IMR-90 (cell line): ENCODE measurements around the gene TSSC4. TPM values are rescaled to one million over a fixed set of nuclear protein-coding genes. Genes with fewer than 3 reads are reported as not detected.

ENCODE experiments used
- ATAC-seq: fragments of 200-7000 bp; cut with Tn5 transposase; 2 replicates; pipeline ENCODE4 v1.9.1; 2020; ENCODE audit warnings: low read depth, mild to moderate bottlenecking, moderate library complexity
- BruUV-seq: library from RNA; stranded (reverse); fragments of 400-500 nt; replicated peaks from 2 replicates; lab custom pipeline; 2021; lab: Mats Ljungman, UMichigan
- CTCF ChIA-PET: fragments of 300-600 bp; formaldehyde crosslinking; extraction: SDS; loops from one replicate; lab custom pipeline; 2021; ENCODE audit warnings: antibody characterized with exemption; lab: Yijun Ruan, JAX
- POLR2A ChIA-PET: fragments of 300-600 bp; sonication (Branson Sonifier 250); formaldehyde crosslinking; loops from one replicate; lab custom pipeline; 2022; ENCODE audit warnings: antibody characterized with exemption; ENCODE audit not compliant: unreplicated experiment; lab: Charles Lee
- DNase-seq: peaks from one replicate; pipeline ENCODE4 v3.0.0; 2013
- H2AFZ ChIP-seq: replicated peaks from 2 replicates; pipeline ENCODE3; 2013; ENCODE audit warnings: low read length, mild to moderate bottlenecking; ENCODE audit not compliant: poor library complexity
- H2AK5ac ChIP-seq: 2 replicates; pipeline ENCODE4 v1.6.1; 2013; ENCODE audit warnings: low read depth, low read length, inconsistent platforms
- H2AK9ac ChIP-seq: replicated peaks from 2 replicates; pipeline ENCODE3; 2013; ENCODE audit warnings: mild to moderate bottlenecking, low read depth, low read length, moderate library complexity; ENCODE audit not compliant: poor library complexity
- H2BK120ac ChIP-seq: 2 replicates; pipeline ENCODE4 v1.6.1; 2013; ENCODE audit warnings: low read depth, low read length, inconsistent platforms
- H2BK15ac ChIP-seq: 3 replicates; pipeline ENCODE4 v1.6.1; 2013; ENCODE audit warnings: low read depth, low read length, inconsistent platforms
- H2BK20ac ChIP-seq: 2 replicates; pipeline ENCODE4 v1.6.1; 2013; ENCODE audit warnings: low read depth, mild to moderate bottlenecking, inconsistent platforms, low read length, moderate library complexity
- H2BK5ac ChIP-seq: 2 replicates; pipeline ENCODE4 v1.6.1; 2013; ENCODE audit warnings: mild to moderate bottlenecking, low read depth, low read length, inconsistent platforms; ENCODE audit not compliant: poor library complexity, severe bottlenecking
- H3K14ac ChIP-seq: replicated peaks from 2 replicates; pipeline ENCODE4 v1.6.1; 2013; ENCODE audit warnings: low read depth, low read length, inconsistent platforms
- H3K18ac ChIP-seq: 2 replicates; pipeline ENCODE4 v1.6.1; 2013; ENCODE audit warnings: low read depth, low read length, control low read depth
- H3K23ac ChIP-seq: 2 replicates; pipeline ENCODE4 v1.6.1; 2013; ENCODE audit warnings: low read depth, low read length, inconsistent platforms
- H3K27ac ChIP-seq: 2 replicates; pipeline ENCODE4 v1.5.1; 2013; ENCODE audit warnings: mild to moderate bottlenecking, control low read depth, low read length; ENCODE audit not compliant: insufficient read depth
- H3K27me3 ChIP-seq: 2 replicates; pipeline ENCODE4 v1.6.1; 2013; ENCODE audit warnings: low read length; ENCODE audit not compliant: control insufficient read depth, insufficient read depth
- H3K36me3 ChIP-seq: 2 replicates; pipeline ENCODE4 v1.6.1; 2013; ENCODE audit warnings: low read length, mixed read lengths; ENCODE audit not compliant: control insufficient read depth, insufficient read depth
- H3K4ac ChIP-seq: 2 replicates; pipeline ENCODE4 v1.6.1; 2013; ENCODE audit warnings: low read depth, low read length, inconsistent platforms
- H3K4me1 ChIP-seq: 2 replicates; pipeline ENCODE4 v1.6.1; 2013; ENCODE audit warnings: low read length, mixed read lengths; ENCODE audit not compliant: control insufficient read depth, insufficient read depth
- H3K4me2 ChIP-seq: 2 replicates; pipeline ENCODE4 v1.6.1; 2013; ENCODE audit warnings: low read depth, mild to moderate bottlenecking, control low read depth, low read length, moderate library complexity
- H3K4me3 ChIP-seq: 2 replicates; pipeline ENCODE4 v1.5.1; 2013; ENCODE audit warnings: low read depth, mild to moderate bottlenecking, control low read depth, low read length, moderate library complexity; ENCODE audit not compliant: insufficient read depth
- H3K56ac ChIP-seq: 2 replicates; pipeline ENCODE4 v1.6.1; 2013; ENCODE audit warnings: low read length, inconsistent platforms; ENCODE audit not compliant: insufficient read depth; ENCODE audit errors: extremely low read depth
- H3K79me1 ChIP-seq, 2 experiments: 2 replicates each; pipeline ENCODE4 v1.6.1; 2013; ENCODE audit warnings: low read length in 2 of 2, inconsistent platforms in 1 of 2, low read depth in 1 of 2
- H3K9ac ChIP-seq: 2 replicates; pipeline ENCODE4 v1.6.1; 2013; ENCODE audit warnings: low read depth, low read length, control low read depth
- H3K9me1 ChIP-seq: 2 replicates; pipeline ENCODE4 v1.6.1; 2013; ENCODE audit warnings: low read length, inconsistent platforms; ENCODE audit not compliant: insufficient read depth
- H3K9me3 ChIP-seq: 2 replicates; pipeline ENCODE4 v1.6.1; 2013; ENCODE audit warnings: low read length; ENCODE audit not compliant: control insufficient read depth, insufficient read depth
- H4K20me1 ChIP-seq: 2 replicates; pipeline ENCODE4 v1.6.1; 2013; ENCODE audit warnings: low read length, inconsistent platforms; ENCODE audit not compliant: insufficient read depth
- H4K5ac ChIP-seq: 2 replicates; pipeline ENCODE4 v1.6.1; 2013; ENCODE audit warnings: mild to moderate bottlenecking, low read depth, low read length, control low read depth
- H4K8ac ChIP-seq, 2 experiments: 2 replicates each; pipeline ENCODE4 v1.6.1; 2013; ENCODE audit warnings: low read depth in 2 of 2, low read length in 2 of 2, control low read depth in 1 of 2, inconsistent platforms in 1 of 2
- H4K91ac ChIP-seq: 2 replicates; pipeline ENCODE4 v1.6.1; 2013; ENCODE audit warnings: low read depth, low read length, inconsistent platforms; ENCODE audit not compliant: insufficient read depth
- BHLHE40 ChIP-seq: fragments of 150-350 bp; IDR thresholded peaks from 2 replicates; pipeline ENCODE4 v1.6.1; 2016; ENCODE audit warnings: mild to moderate bottlenecking, low read depth, low read length
- CEBPB ChIP-seq: IDR thresholded peaks from 2 replicates; pipeline ENCODE4 v1.6.1; 2012; ENCODE audit warnings: low read depth, low read length, improper control_type of control experiment
- CHD1 ChIP-seq: IDR thresholded peaks from 2 replicates; pipeline ENCODE4 v1.6.1; 2012; ENCODE audit warnings: low read depth, low read length, improper control_type of control experiment
- FOS ChIP-seq: fragments of 150-350 bp; IDR thresholded peaks from 2 replicates; pipeline ENCODE4 v1.6.1; 2016; ENCODE audit warnings: low read depth, low read length
- MAFK ChIP-seq: IDR thresholded peaks from 2 replicates; pipeline ENCODE4 v1.6.1; 2012; ENCODE audit warnings: low read depth, low read length, improper control_type of control experiment
- MAZ ChIP-seq: IDR thresholded peaks from 2 replicates; pipeline ENCODE4 v1.6.1; 2012; ENCODE audit warnings: low read depth, mild to moderate bottlenecking, low read length, improper control_type of control experiment, moderate library complexity, borderline replicate concordance
- NFE2L2 ChIP-seq: fragments of 150-350 bp; IDR thresholded peaks from 2 replicates; pipeline ENCODE4 v1.6.1; 2016; ENCODE audit warnings: low read depth, mild to moderate bottlenecking, low read length
- RAD21 ChIP-seq: IDR thresholded peaks from 2 replicates; pipeline ENCODE4 v1.6.1; 2012; ENCODE audit warnings: low read length, improper control_type of control experiment
- RCOR1 ChIP-seq: IDR thresholded peaks from 2 replicates; pipeline ENCODE4 v1.6.1; 2012; ENCODE audit warnings: mild to moderate bottlenecking, low read length, improper control_type of control experiment; ENCODE audit not compliant: insufficient replicate concordance
- RFX5 ChIP-seq: IDR thresholded peaks from 2 replicates; pipeline ENCODE4 v1.8.0; 2012; ENCODE audit warnings: low read depth, mild to moderate bottlenecking, low read length, moderate library complexity
- SMC3 ChIP-seq: fragments of 150-350 bp; IDR thresholded peaks from 2 replicates; pipeline ENCODE4 v1.6.1; 2016; ENCODE audit warnings: low read depth, mild to moderate bottlenecking, antibody characterized with exemption, low read length, moderate library complexity
- USF2 ChIP-seq: fragments of 150-350 bp; IDR thresholded peaks from 2 replicates; pipeline ENCODE4 v1.6.1; 2017; ENCODE audit warnings: mild to moderate bottlenecking, antibody characterized with exemption, low read length, low read depth
- WGBS, 2 experiments: methylation state at CpG; one replicate each; pipeline versions ENCODE4 v1.1.5 to v1.1.7; 2013; ENCODE audit warnings: missing lambda C conversion rate in 2 of 2; ENCODE audit not compliant: insufficient read length in 1 of 2; ENCODE audit errors: extremely low coverage in 2 of 2; 5-methylcytosine and 5-hydroxymethylcytosine counted together
- dilution Hi-C: fragments of 300-500 bp; cut with HindIII; formaldehyde crosslinking; loops from one replicate; pipeline ENCODE4 v1.14.3; 2018; ENCODE audit warnings: low sequenced_read_pairs; ENCODE audit not compliant: unreplicated experiment
- in situ Hi-C: fragments of 300-500 bp; cut with MboI; formaldehyde crosslinking; loops from 3 replicates; pipeline ENCODE4 v1.14.3; 2019; ENCODE audit warnings: low sequenced_read_pairs, inconsistent platforms, mixed read lengths
- intact Hi-C: fragments of 100-400 bp; cut with micrococcal nuclease; formaldehyde crosslinking; loops from 2 replicates; pipeline ENCODE4 v1.10.0; 2022
- polyA plus RNA-seq, 3 experiments: library from polyadenylated mRNA; depleted of rRNA; stranded (reverse); fragments of >200 nt; gene quantifications; 2 replicates each; pipeline ENCODE4 v1.2.3, GENCODE V29; 2012; ENCODE audit warnings: low replicate concordance in 1 of 3
- total RNA-seq: library from RNA; depleted of rRNA; stranded (reverse); fragments of >200 nt; gene quantifications from 2 replicates; pipeline ENCODE4 v1.2.3, GENCODE V29; 2012
- TF ChIP-seq, protein P1 (sequence below): fragments of 150-350 bp; IDR thresholded peaks from 2 replicates; pipeline ENCODE4 v1.6.1; 2016; ENCODE audit warnings: low read depth, mild to moderate bottlenecking, low read length, moderate library complexity, borderline replicate concordance
- TF ChIP-seq, protein P2 (sequence below): conservative IDR thresholded peaks from 2 replicates; pipeline ENCODE4 v1.5.1; 2012; ENCODE audit warnings: mild to moderate bottlenecking, low read depth, low read length, improper control_type of control experiment

TSSC4 gene
- total and polyA plus RNA-seq, 2 of the 4 experiments (the other 2 are of a cell fraction), result 34.9 to 40.0 TPM

DNA sequence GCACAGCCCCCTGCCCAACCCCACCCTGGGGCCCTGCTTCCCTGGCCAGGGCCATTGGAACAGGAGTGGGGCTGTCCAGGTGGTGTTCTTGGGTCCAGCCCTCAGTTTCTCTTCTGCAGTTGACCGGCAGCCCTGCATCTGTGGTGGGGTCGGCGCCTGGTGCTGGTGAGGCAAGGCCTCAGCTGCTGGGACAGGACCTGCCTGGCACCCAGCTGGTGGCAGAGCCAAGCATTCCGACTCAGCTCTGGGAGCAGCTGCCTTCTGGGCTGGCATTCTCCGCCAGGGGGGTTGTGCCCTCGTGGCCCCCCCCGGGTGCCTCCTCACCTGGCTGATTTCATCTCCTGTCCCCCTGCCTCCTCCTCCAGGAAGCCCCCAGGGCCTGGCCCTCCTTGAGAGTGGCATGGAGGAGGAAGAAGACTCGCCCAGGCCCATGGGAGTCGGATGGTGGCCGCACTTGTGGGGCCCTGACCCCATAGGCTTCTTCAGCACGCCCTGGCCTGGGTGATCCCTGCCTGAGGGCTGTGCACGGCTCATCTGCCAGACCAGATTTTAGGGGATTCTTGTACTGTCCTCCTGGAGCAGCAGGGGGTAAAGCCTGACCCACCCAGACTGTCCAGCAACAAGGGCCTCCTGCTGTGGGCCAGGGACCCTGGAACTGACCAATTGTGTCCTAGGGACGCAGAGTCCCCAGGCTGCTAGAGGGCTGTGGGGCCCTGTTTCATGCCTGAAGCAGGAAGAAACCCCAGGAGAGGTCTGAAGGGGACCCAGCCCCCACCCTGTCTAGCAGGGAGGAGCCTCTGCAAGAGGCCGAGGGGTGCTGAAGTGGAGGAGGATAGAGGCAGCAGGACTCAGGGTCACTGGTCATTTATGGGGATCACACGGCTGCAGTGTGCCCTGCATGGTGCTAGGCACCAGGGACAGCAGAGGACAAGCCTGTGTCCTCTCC, 11.8 kb upstream of the TSSC4 start:
- no peak overlapping the region for H3K18ac ChIP-seq
- H3K9ac ChIP-seq, result peak overlapping the region; percentile 32; the same call in 1 of the 2 replicates
- peak overlapping the region; percentile 75 for H2AK9ac ChIP-seq
- H2BK120ac ChIP-seq, result no peak overlapping the region
- peaks cover 41% of the 10 kb centered on the region for H3K4me1 ChIP-seq
- H3K27ac ChIP-seq, result peak overlapping the region; percentile 32
- H4K8ac ChIP-seq, result no peak overlapping the region
- H3K9me3 ChIP-seq, result no peaks in the 10 kb centered on the region
- no peak overlapping the region for H4K5ac ChIP-seq
- no TSS peak for BruUV-seq
- peaks cover 4% of the 10 kb centered on the region; the same call in 1 of the 2 replicates for H3K9me1 ChIP-seq
- no peaks in the 10 kb centered on the region for H3K27me3 ChIP-seq
- H2AFZ ChIP-seq, result no peak overlapping the region
- no peak overlapping the region for H4K91ac ChIP-seq
- H3K56ac ChIP-seq, result 0 out of 2 replicates have a peak overlapping the region, but pooled peaks have one; percentile 5
- H3K4me3 ChIP-seq, result no peak overlapping the region
- ATAC-seq, result no peak
- H3K23ac ChIP-seq, result no peak overlapping the region
- 78% methylated on average over 3 of the region's 15 CpGs; no CpG with 5 or more reads in 1 of the 2 experiments for WGBS, 2 experiments
- dilution Hi-C loops, result no loop called here
- CTCF ChIA-PET, result no interaction called here
- no peak for DNase-seq
- H3K4ac ChIP-seq, result no peak overlapping the region
- peaks cover 82% of the 10 kb centered on the region for H4K20me1 ChIP-seq
- intact Hi-C loops, result no loop called here
- H3K4me2 ChIP-seq, result no peak overlapping the region
- H2AK5ac ChIP-seq, result no peak overlapping the region
- POLR2A ChIA-PET, result no interaction called here
- no peak overlapping the region for H3K14ac ChIP-seq
- H3K79me1 ChIP-seq, result peaks cover 12 to 68% of the 10 kb centered on the region in 2 experiments; a peak in 3 of 4 replicates
- H2BK20ac ChIP-seq, result no peak overlapping the region
- in situ Hi-C loops, result no loop called here
- H3K36me3 ChIP-seq, result peaks cover 31% of the 10 kb centered on the region
- H2BK15ac ChIP-seq, result no peak overlapping the region
- peak overlapping the region; percentile 54 for H2BK5ac ChIP-seq
- TF ChIP-seq, protein P1, sequence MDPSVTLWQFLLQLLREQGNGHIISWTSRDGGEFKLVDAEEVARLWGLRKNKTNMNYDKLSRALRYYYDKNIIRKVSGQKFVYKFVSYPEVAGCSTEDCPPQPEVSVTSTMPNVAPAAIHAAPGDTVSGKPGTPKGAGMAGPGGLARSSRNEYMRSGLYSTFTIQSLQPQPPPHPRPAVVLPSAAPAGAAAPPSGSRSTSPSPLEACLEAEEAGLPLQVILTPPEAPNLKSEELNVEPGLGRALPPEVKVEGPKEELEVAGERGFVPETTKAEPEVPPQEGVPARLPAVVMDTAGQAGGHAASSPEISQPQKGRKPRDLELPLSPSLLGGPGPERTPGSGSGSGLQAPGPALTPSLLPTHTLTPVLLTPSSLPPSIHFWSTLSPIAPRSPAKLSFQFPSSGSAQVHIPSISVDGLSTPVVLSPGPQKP, result no peak
- TF ChIP-seq RCOR1 (no peak), BHLHE40 (no peak), CEBPB (no peak), CHD1 (no peak), RFX5 (no peak), SMC3 (no peak), MAZ (no peak), FOS (no peak), RAD21 (no peak), NFE2L2 (no peak), USF2 (no peak), MAFK (no peak)
- TF ChIP-seq, protein P2, sequence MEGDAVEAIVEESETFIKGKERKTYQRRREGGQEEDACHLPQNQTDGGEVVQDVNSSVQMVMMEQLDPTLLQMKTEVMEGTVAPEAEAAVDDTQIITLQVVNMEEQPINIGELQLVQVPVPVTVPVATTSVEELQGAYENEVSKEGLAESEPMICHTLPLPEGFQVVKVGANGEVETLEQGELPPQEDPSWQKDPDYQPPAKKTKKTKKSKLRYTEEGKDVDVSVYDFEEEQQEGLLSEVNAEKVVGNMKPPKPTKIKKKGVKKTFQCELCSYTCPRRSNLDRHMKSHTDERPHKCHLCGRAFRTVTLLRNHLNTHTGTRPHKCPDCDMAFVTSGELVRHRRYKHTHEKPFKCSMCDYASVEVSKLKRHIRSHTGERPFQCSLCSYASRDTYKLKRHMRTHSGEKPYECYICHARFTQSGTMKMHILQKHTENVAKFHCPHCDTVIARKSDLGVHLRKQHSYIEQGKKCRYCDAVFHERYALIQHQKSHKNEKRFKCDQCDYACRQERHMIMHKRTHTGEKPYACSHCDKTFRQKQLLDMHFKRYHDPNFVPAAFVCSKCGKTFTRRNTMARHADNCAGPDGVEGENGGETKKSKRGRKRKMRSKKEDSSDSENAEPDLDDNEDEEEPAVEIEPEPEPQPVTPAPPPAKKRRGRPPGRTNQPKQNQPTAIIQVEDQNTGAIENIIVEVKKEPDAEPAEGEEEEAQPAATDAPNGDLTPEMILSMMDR, result no peak
